B cell (primary cell): ENCODE data around the gene PCGF3. TPM values are rescaled to one million over a fixed set of nuclear protein-coding genes. Genes with fewer than 3 reads are reported as not detected.
A peak's percentile ranks its signal among the peaks of the same experiment; 100 is the strongest.

Source experiments
- ATAC-seq: fragments of 200-7000 bp; cut with Tn5 transposase; one replicate; pipeline ENCODE4 v1.10.0; 2021; ENCODE audit warnings: low read depth, mild to moderate bottlenecking, moderate number of reproducible peaks, moderate library complexity
- CTCF ChIA-PET: fragments of 350-600 bp; sonication (Branson Sonifier 250); formaldehyde crosslinking; loops from one replicate; lab custom pipeline; 2021; ENCODE audit warnings: antibody characterized with exemption, inconsistent platforms; lab: Charles Lee
- POLR2A ChIA-PET: fragments of 350-600 bp; sonication (Branson Sonifier 250); formaldehyde crosslinking; loops from one replicate; lab custom pipeline; 2021; ENCODE audit warnings: antibody characterized with exemption; lab: Charles Lee
- DNase-seq: peaks from one replicate; pipeline ENCODE4 v3.0.0; 2013
- H2AFZ ChIP-seq: 2 replicates; pipeline ENCODE4 v1.6.1; 2012; ENCODE audit warnings: mild to moderate bottlenecking, low read depth, low read length; ENCODE audit not compliant: insufficient read depth, poor library complexity, severe bottlenecking
- H3K27ac ChIP-seq, 2 donors: 1 replicate in 1 of 2; 2 replicates in 1 of 2; pipeline ENCODE4 v1.5.1; 2012 to 2013; ENCODE audit warnings: low read length in 2 of 2, mild to moderate bottlenecking in 2 of 2, moderate library complexity in 1 of 2
- H3K27me3 ChIP-seq, 4 experiments: fragments of 200-600 bp in 1 of 4; sonication (generic) in 1 of 4; replicated peaks in 1 of 4; 1 replicate in 2 of 4; 2 replicates in 2 of 4; pipeline versions ENCODE4 v1.6.1 to v1.7.0; 2013 to 2016; ENCODE audit warnings: low read length in 3 of 4, mild to moderate bottlenecking in 2 of 4, mixed read lengths in 1 of 4, moderate library complexity in 1 of 4; ENCODE audit not compliant: insufficient read depth in 4 of 4, control insufficient read depth in 3 of 4; ENCODE audit errors: control extremely low read depth in 1 of 4
- H3K36me3 ChIP-seq, 2 experiments: replicated peaks in 1 of 2; 1 replicate in 1 of 2; 2 replicates in 1 of 2; pipeline versions ENCODE4 v1.6.1 to v1.7.1; 2013; ENCODE audit warnings: low read length in 1 of 2; ENCODE audit not compliant: insufficient read depth in 2 of 2, control insufficient read depth in 1 of 2; ENCODE audit errors: control extremely low read depth in 1 of 2, extremely low read depth in 1 of 2
- H3K4me1 ChIP-seq, 2 donors: fragments of 200-600 bp in 1 of 2; sonication (generic) in 1 of 2; 1 replicate in 1 of 2; 2 replicates in 1 of 2; pipeline versions ENCODE4 v1.5.1 to v1.6.1; 2013 to 2017; ENCODE audit warnings: low read length in 2 of 2; ENCODE audit not compliant: control insufficient read depth in 2 of 2, insufficient read depth in 2 of 2
- H3K4me2 ChIP-seq: replicated peaks from 2 replicates; pipeline ENCODE3; 2012; ENCODE audit warnings: mild to moderate bottlenecking, low read depth, low read length; ENCODE audit not compliant: poor library complexity, severe bottlenecking
- H3K4me3 ChIP-seq, 5 experiments: fragments of 200-600 bp in 1 of 5; sonication (generic) in 1 of 5; 1 replicate in 3 of 5; 2 replicates in 2 of 5; pipeline versions ENCODE4 v1.5.1 to v1.7.0; 2011 to 2016; ENCODE audit warnings: low read length in 4 of 5, mild to moderate bottlenecking in 4 of 5, low read depth in 2 of 5, control low read depth in 1 of 5, moderate library complexity in 1 of 5; ENCODE audit not compliant: insufficient read depth in 1 of 5; ENCODE audit errors: control extremely low read depth in 1 of 5, extremely low read depth in 1 of 5
- H3K79me2 ChIP-seq: fragments of 200-600 bp; sonication (generic); one replicate; pipeline ENCODE4 v1.6.0; 2016; ENCODE audit warnings: low read length; ENCODE audit not compliant: control insufficient read depth, insufficient read depth
- H3K9ac ChIP-seq: fragments of 200-600 bp; sonication (generic); 2 replicates; pipeline ENCODE4 v1.6.1; 2017; ENCODE audit warnings: mild to moderate bottlenecking, low read length, moderate library complexity
- H3K9me3 ChIP-seq, 3 donors: one replicate each; pipeline versions ENCODE4 v1.6.1 to v1.7.1; 2013; ENCODE audit warnings: low read length in 2 of 3; ENCODE audit not compliant: control insufficient read depth in 2 of 3, insufficient read depth in 1 of 3; ENCODE audit errors: control extremely low read depth in 1 of 3
- H4K20me1 ChIP-seq: 2 replicates; pipeline ENCODE4 v1.6.0; 2012; ENCODE audit warnings: mild to moderate bottlenecking, low read length; ENCODE audit not compliant: insufficient read depth, control insufficient read depth, poor library complexity, severe bottlenecking
- H3K27ac Mint-ChIP-seq: one replicate; pipeline ENCODE4 v1.8.0; 2021; ENCODE audit warnings: mixed read lengths
- H3K27me3 Mint-ChIP-seq: one replicate; pipeline ENCODE4 v1.8.0; 2021; ENCODE audit warnings: mixed read lengths
- H3K4me1 Mint-ChIP-seq: one replicate; pipeline ENCODE4 v1.8.0; 2021; ENCODE audit warnings: mixed read lengths
- H3K4me3 Mint-ChIP-seq: one replicate; pipeline ENCODE4 v1.8.0; 2021; ENCODE audit warnings: mixed read lengths
- H3K9me3 Mint-ChIP-seq: one replicate; pipeline ENCODE4 v1.8.0; 2022; ENCODE audit warnings: mixed read lengths; ENCODE audit not compliant: insufficient read depth
- CTCF ChIP-seq: fragments of 200-600 bp; IDR thresholded peaks from one replicate; pipeline ENCODE4 v1.8.0; 2022; ENCODE audit warnings: antibody characterized with exemption, mild to moderate bottlenecking
- EZH2 ChIP-seq: IDR thresholded peaks from 2 replicates; pipeline ENCODE4 v1.6.1; 2012; ENCODE audit warnings: borderline replicate concordance, low read depth, mild to moderate bottlenecking, moderate library complexity, low read length; ENCODE audit not compliant: insufficient read depth, poor library complexity, severe bottlenecking
- WGBS: methylation state at CpG from one replicate; pipeline ENCODE4 v1.1.5; 2013; ENCODE audit warnings: missing lambda C conversion rate; ENCODE audit not compliant: insufficient coverage; 5-methylcytosine and 5-hydroxymethylcytosine counted together
- intact Hi-C: fragments of 100-400 bp; cut with micrococcal nuclease; formaldehyde crosslinking; loops from one replicate; pipeline ENCODE4 v1.10.0; 2022
- polyA plus RNA-seq: library from polyadenylated mRNA; depleted of rRNA; stranded (reverse); fragments of >200 nt; gene quantifications from 2 replicates; pipeline ENCODE4 v1.2.3, GENCODE V29; 2012
- total RNA-seq, 2 donors: library from RNA; stranded (reverse); fragments of 120-200 nt in 1 of 2; gene quantifications; 1 replicate in 1 of 2; 2 replicates in 1 of 2; pipeline versions ENCODE4 v1.2.3 to v1.2.4, GENCODE V29; 2013 to 2022

PCGF3 gene
- total and polyA plus RNA-seq, 2 donors (not counting 1 experiment from before 2014, with no cell fraction given), result 65.7 to 90.3 TPM

GRCh38 chr4:709348-709747, 3.7 kb downstream of the PCGF3 start:
- no peaks in the 10 kb centered on the region for H3K27me3 ChIP-seq
- 98% methylated on average over 6 of the region's 6 CpGs for WGBS
- H3K9ac ChIP-seq, result no peak overlapping the region
- peaks cover 17 to 30% of the 10 kb centered on the region in 2 donors for H3K4me1 ChIP-seq
- no peak for DNase-seq
- no peak overlapping the region for H3K27ac Mint-ChIP-seq
- H3K9me3 Mint-ChIP-seq, result no peaks in the 10 kb centered on the region
- no peaks in the 10 kb centered on the region for H3K9me3 ChIP-seq
- no peak for ATAC-seq
- TF ChIP-seq EZH2 (no peak), CTCF (no peak)
- no peak overlapping the region for H3K27ac ChIP-seq
- peaks cover 92% of the 10 kb centered on the region for H3K79me2 ChIP-seq
- H3K4me2 ChIP-seq, result no peak overlapping the region
- no peak overlapping the region for H3K4me3 ChIP-seq
- peaks cover 61% of the 10 kb centered on the region for H4K20me1 ChIP-seq
- intact Hi-C loops, result loop anchor here (10.0 kb wide), 1 partner anchor 225 kb away; the partner anchor contains the start of genes GAK and TMEM175
- ChIA-PET POLR2A (no interaction called here), CTCF (no interaction called here)
- peaks cover 0 to 8% of the 10 kb centered on the region in 2 experiments for H3K36me3 ChIP-seq
- peaks cover 32% of the 10 kb centered on the region for H3K4me1 Mint-ChIP-seq
- H3K4me3 Mint-ChIP-seq, result no peak overlapping the region
- H2AFZ ChIP-seq, result no peak overlapping the region
- H3K27me3 Mint-ChIP-seq, result no peaks in the 10 kb centered on the region

- CTCF ChIA-PET, result interaction anchor here (1.1 kb wide), 1 partner anchor 32 kb away, joined by 3 read pairs; no protein-coding TSS in a partner anchor
- POLR2A ChIA-PET, result no interaction called here
- Histone ChIP-seq H2AFZ (no peak overlapping the region), H4K20me1 (peaks cover 68% of the 10 kb centered on the region), H3K36me3 (peaks cover 0 to 12% of the 10 kb centered on the region in 2 experiments), H3K9me3 (no peaks in the 10 kb centered on the region), H3K4me2 (no peak overlapping the region), H3K79me2 (peaks cover 96% of the 10 kb centered on the region), H3K4me1 (peaks cover 14 to 26% of the 10 kb centered on the region in 2 donors), H3K4me3 (no peak overlapping the region), H3K27ac (no peak overlapping the region), H3K9ac (no peak overlapping the region), H3K27me3 (no peaks in the 10 kb centered on the region)
- no peak for ATAC-seq
- intact Hi-C loops, result no loop called here
- Mint-ChIP-seq H3K4me1 (peaks cover 38% of the 10 kb centered on the region), H3K4me3 (no peak overlapping the region), H3K27ac (peak overlapping the region; percentile 15), H3K27me3 (no peaks in the 10 kb centered on the region), H3K9me3 (no peaks in the 10 kb centered on the region)
- WGBS, result 97% methylated on average over 8 of the region's 9 CpGs
- no peak for DNase-seq
- TF ChIP-seq CTCF, result no peak
- no peak for TF ChIP-seq EZH2
Observed at GRCh38 chr4:710116-710515, 4.5 kb downstream of the PCGF3 start.
